Stimulated activated CD4-positive, alpha-beta T cell treated with anti-CD3 and anti-CD28 coated beads, Interleukin-15, amount 100 ng/mL, for 1 hour (primary cell): Measurements from ENCODE around the gene LIX1L.
"Not testable (repeated sequence)": the region's sequence is repeated elsewhere in the genome, so short reads cannot be mapped to it uniquely, and the experiment has no call there.

Experiments
- DNase-seq, 2 donors: peaks; one replicate each; pipeline ENCODE4 v3.0.0-alpha.2; 2020; ENCODE audit warnings: low read depth in 1 of 2, low spot score in 1 of 2

The LIX1L gene

DNA sequence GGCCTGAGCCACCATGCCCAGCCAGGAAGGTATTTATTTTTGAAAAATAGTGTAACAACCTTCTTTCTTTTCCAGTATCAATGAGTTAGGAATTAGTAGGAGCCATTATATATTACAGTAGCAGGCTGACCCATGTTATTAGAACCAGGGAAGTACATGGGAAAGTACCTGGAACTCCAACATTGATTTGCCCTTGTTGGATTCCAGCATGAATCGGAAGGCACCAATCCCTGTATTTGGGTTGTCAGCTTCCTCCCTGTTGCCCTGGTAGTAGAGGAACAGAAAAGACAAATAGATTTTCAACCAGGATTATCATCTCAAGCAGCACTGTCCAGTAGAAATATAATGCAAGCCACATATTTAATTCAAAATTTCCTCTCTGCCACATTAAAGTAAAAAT, 20.4 kb downstream of the LIX1L start:
- no peak for DNase-seq

DNA sequence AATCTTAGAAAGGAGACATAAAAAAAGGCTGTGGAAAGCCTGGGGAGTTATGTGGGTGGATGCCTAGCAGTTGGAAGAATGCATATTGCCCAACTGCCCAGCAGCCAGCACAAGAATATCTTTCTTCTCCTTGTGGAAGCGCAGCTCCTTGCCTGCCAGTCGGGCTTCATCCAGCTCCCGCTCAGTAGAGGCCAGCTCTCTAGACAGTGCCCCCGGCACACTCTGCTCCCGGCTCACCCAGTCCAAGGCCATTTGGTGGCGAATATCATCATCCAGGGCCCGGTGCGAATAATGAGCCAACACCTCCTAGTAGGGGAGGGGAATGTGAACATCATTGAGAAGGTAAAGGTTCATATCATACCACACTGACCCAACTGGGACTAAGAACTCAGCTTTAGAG, 21.6 kb downstream of the LIX1L start:
- DNase-seq: no peak

- DNase-seq: no peak
Measured at GRCh38 chr1:145935708-145936107, 22.1 kb downstream of the LIX1L start.

DNA sequence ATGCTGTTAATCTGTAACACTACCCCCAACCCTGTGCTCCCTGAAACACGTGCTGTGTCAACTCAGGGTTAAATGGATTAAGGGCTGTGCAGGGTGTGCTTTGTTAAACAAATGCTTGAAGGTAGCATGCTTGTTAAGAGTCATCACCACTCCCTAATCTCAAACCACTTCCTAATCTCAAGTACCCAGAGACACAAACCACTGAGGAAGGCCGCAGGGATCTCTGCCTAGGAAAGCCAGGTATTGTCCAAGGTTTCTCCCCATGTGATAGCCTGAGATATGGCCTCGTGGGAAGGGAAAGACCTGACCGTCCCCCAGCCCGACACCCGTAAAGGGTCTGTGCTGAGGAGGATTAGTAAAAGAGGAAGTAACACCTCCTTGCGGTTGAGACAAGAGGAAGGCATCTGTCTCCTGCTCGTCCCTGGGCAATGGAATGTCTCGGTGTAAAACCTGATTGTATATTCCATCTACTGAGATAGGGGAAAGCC, 25.3 kb downstream of the LIX1L start:
- not testable (repeated sequence) for DNase-seq

GRCh38 chr1:145927916-145928643, 29.7 kb downstream of the LIX1L start:
- no peak for DNase-seq

DNA sequence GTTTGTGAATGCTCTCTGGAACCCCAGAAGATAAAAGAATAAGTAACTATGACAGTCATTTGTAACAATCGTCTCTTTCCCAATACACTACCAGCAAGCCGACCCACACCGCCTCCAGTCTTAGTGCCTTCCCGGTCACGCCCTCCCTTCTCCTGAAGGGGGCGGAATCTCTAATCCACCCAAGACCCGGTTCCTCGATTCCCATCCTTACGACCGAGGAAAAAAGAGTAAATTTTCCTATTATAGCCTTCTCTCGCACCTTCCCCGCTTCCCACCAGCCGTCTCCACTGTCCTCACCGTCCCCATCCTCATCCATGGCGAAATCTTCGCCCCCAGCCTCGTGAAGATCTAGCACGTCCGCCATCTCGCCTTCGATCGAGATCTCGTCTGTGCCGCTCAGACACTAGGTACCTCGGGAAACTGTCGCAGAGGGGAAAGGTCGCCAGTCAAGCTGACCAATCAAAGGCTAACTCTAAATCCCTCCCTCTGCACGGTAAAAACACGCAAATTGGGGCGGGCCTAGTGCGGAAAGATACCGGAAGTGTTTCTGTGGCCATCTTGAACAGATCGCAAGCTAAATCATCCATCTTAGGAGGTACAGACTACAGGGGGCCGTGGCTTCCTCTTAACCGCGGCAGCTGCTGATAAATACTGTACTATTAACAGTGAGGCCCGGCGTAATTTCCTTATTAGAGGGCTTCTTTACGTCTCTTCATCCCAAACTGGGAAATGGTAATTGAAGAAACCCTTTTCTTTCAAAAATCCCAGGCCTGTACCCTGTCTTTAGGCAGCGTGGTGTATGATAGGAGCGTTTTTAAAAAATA, 30.5 kb downstream of the LIX1L start, which contains the start of gene RBM8A:
TSS of gene RBM8A (minus strand) at position 422 of the 824 bp plus-strand sequence. CDS start at position 364, 58 bp downstream.
- peak; percentile 74 to 86 for DNase-seq

DNA sequence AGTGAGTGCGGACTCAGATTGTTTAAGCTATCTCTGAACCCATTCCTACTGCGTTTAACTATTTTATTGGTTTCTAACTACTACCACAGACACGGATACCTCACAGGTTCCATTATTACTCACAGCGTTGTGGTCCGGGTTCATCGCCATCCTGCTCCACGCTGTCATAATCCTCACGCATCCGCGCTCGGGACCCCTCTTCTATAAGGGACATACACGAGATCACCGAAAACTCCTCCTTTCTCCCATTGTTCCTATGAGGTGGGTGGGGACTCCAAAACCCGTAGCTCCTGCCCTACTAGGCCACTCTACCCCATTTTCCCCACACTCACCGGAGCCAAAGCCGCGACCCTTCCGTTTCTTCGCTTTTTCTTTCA, 31.1 kb downstream of the LIX1L start:
- peak in 1 of 2 donors; percentile 28 for DNase-seq

DNA sequence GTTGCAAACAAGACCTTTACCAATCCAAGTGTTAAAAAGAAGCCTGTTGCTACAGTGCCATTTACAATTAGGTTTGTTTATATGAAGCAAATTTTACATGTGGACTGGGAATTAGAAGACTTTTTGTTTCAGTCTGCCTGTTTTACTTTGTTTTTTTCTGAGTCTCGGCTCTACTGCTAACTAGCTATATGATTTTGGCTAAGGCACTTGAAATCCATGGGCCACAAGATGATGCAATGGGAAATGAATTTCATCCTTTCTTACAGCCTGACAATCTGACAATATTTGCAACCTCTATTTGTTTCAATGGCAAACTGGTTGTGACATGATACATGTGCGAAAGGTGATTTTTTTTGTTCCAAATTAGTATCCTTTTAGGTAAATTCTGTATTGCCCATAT, 35.6 kb downstream of the LIX1L start:
- DNase-seq: no peak

DNA sequence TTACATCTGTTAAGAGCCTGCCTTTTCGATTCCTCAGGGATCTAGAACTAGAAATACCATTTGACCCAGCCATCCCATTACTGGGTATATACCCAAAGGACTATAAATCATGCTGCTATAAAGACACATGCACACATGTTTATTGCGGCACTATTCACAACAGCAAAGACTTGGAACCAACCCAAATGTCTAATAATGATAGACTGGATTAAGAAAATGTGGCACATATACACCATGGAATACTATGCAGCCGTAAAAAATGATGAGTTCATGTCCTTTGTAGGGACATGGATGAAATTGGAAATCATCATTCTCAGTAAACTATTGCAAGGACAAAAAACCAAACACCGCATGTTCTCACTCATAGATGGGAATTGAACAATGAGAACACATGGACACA, 37.5 kb downstream of the LIX1L start:
- not testable (repeated sequence) for DNase-seq

- no peak for DNase-seq
Measured at GRCh38 chr1:145918992-145919939, 38.6 kb downstream of the LIX1L start.

GRCh38 chr1:145918144-145918991, 39.4 kb downstream of the LIX1L start, which contains the start of gene PEX11B:
Gene PEX11B (minus strand): TSS chr1:145918717. CDS start chr1:145918688, 29 bp downstream.
- peak; percentile 85 to 90 for DNase-seq

DNA sequence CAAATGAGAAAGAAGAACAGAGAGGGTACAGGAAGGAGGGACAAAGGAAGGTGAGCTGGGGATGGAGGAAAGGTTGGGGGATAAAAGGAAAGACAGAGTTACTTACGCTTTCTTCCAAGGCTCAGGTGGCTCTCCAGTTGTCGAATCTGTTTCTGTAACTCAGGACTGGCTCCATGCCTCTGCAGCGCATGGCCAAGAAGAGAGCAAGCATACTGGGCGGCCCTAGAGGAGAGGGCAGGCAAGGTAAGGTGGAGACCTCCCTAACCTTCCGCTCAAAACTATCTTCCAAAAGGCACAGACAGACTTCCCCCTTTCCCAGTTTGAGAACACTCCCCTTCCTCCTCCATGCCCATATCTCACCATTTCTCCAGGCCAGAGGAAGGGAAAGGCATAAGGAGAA, 40.2 kb downstream of the LIX1L start:
- DNase-seq: no peak

GRCh38 chr1:145916745-145917144, 41.1 kb downstream of the LIX1L start:
- no peak for DNase-seq

GRCh38 chr1:145912128-145912641, 45.6 kb downstream of the LIX1L start:
- DNase-seq: no peak

GRCh38 chr1:145908653-145909052, 49.2 kb downstream of the LIX1L start:
- no peak for DNase-seq

DNA sequence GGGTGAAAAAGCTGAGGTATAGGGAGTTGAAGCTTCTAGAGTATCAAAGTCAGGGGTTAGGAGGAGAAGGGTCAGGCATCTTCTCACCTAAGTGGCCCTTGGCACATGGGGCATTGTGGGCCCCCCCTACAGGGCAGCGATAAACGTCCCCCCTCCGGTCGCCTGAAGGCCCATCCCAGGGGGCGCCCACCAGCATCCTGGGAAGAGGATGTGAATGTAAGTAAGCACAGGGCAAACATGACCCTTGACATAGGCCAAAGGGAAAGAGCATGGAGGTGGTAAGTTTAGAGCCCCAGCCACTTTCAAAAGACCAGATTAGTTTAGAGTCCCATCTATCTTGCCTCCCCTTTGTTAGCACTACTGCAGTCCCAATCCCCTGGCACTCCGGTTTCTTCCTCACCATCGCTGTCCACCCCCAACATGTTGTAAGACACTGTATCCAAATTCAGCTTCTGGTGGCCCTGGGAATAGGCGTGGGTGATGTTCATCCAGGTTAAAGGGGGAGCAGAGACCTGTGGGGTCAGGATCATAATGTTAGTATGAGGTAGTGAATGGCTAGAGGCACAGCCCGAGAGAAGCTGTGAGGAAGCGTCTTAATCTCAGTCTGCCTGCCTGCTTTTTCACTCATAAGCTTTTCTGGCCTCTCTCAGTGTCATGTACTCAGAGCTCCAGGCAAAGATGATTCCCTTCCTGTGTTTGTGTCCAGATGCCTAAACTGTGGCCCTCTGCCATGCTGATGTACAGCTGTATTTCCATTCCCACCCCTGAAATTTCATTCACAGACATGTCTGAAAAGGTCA, 50.7 kb downstream of the LIX1L start:
- DNase-seq: no peak

GRCh38 chr1:145901312-145902021, 56.4 kb downstream of the LIX1L start:
- DNase-seq: no peak

- DNase-seq: no peak
Measured at GRCh38 chr1:145898756-145899155, 59.1 kb downstream of the LIX1L start.
